Caco-2 (cell line): ENCODE results near the gene DNER. TPM values are rescaled to one million over a fixed set of nuclear protein-coding genes. Genes with fewer than 3 reads are reported as not detected.

Source experiments
- BruUV-seq: library from RNA; stranded (reverse); fragments of 400-500 nt; replicated peaks from 2 replicates; lab custom pipeline; 2021; lab: Mats Ljungman, UMichigan
- CTCF ChIA-PET: fragments of 300-600 bp; sonication (Branson Sonifier 250); formaldehyde crosslinking; loops from one replicate; lab custom pipeline; 2022; ENCODE audit warnings: antibody characterized with exemption; lab: Charles Lee
- POLR2A ChIA-PET: fragments of 300-600 bp; sonication (Branson Sonifier 250); formaldehyde crosslinking; loops from one replicate; lab custom pipeline; 2022; ENCODE audit warnings: antibody characterized with exemption; lab: Charles Lee
- DNase-seq, 2 experiments: peaks; one replicate each; pipeline versions ENCODE4 v3.0.0 to v3.0.0-alpha.2; 2020 to 2022
- H3K27me3 ChIP-seq: replicated peaks from 2 replicates; pipeline ENCODE4 v1.6.0; 2011; ENCODE audit warnings: low read length; ENCODE audit not compliant: control insufficient read depth, insufficient read depth
- H3K36me3 ChIP-seq: 2 replicates; pipeline ENCODE4 v1.5.1; 2011; ENCODE audit warnings: low read length; ENCODE audit not compliant: control insufficient read depth, insufficient read depth
- H3K4me1 ChIP-seq: fragments of 250-450 bp; sonication (Bioruptor Pico); 2 replicates; pipeline ENCODE4 v1.5.1; 2020; ENCODE audit warnings: mild to moderate bottlenecking
- H3K4me3 ChIP-seq: 2 replicates; pipeline ENCODE4 v1.5.1; 2011; ENCODE audit warnings: low read depth, mild to moderate bottlenecking, control low read depth, low read length
- H3K9me3 ChIP-seq: fragments of 250-450 bp; sonication (Bioruptor Pico); 2 replicates; pipeline ENCODE4 v1.5.1; 2020; ENCODE audit warnings: mild to moderate bottlenecking, moderate library complexity
- H3K27ac Mint-ChIP-seq: one replicate; pipeline ENCODE4 v1.8.0; 2022; ENCODE audit warnings: mixed read lengths; ENCODE audit not compliant: unreplicated experiment
- H3K27me3 Mint-ChIP-seq: one replicate; pipeline ENCODE4 v1.8.0; 2022; ENCODE audit warnings: mixed read lengths; ENCODE audit not compliant: insufficient read depth, unreplicated experiment
- H3K36me3 Mint-ChIP-seq: one replicate; pipeline ENCODE4 v1.8.0; 2022; ENCODE audit warnings: mild to moderate bottlenecking, mixed read lengths; ENCODE audit not compliant: insufficient read depth, unreplicated experiment
- H3K4me1 Mint-ChIP-seq: one replicate; pipeline ENCODE4 v1.8.0; 2022; ENCODE audit warnings: low read depth, mixed read lengths; ENCODE audit not compliant: unreplicated experiment
- H3K4me3 Mint-ChIP-seq: one replicate; pipeline ENCODE4 v1.8.0; 2022; ENCODE audit warnings: mild to moderate bottlenecking, moderate library complexity, mixed read lengths; ENCODE audit not compliant: unreplicated experiment
- H3K9me3 Mint-ChIP-seq: one replicate; pipeline ENCODE4 v1.8.0; 2022; ENCODE audit warnings: mixed read lengths; ENCODE audit not compliant: unreplicated experiment
- CTCF ChIP-seq, 2 experiments: fragments of 200-600 bp in 1 of 2; IDR thresholded peaks; 1 replicate in 1 of 2; 2 replicates in 1 of 2; pipeline versions ENCODE4 v1.5.1 to v1.8.0; 2011 to 2022; ENCODE audit warnings: antibody characterized with exemption in 1 of 2, control low read depth in 1 of 2, inconsistent platforms in 1 of 2, low read depth in 1 of 2, low read length in 1 of 2, mild to moderate bottlenecking in 1 of 2, moderate library complexity in 1 of 2; ENCODE audit not compliant: insufficient read depth in 1 of 2, severe bottlenecking in 1 of 2, unreplicated experiment in 1 of 2
- intact Hi-C: fragments of 100-400 bp; cut with micrococcal nuclease; formaldehyde crosslinking; loops from one replicate; pipeline ENCODE4 v1.10.0; 2022; ENCODE audit not compliant: unreplicated experiment
- total RNA-seq: library from RNA; stranded (reverse); gene quantifications from 2 replicates; pipeline ENCODE4 v1.2.3, GENCODE V29; 2022

Gene DNER
- total RNA-seq, 1 experiment from 2014 or later, result not detected

DNA sequence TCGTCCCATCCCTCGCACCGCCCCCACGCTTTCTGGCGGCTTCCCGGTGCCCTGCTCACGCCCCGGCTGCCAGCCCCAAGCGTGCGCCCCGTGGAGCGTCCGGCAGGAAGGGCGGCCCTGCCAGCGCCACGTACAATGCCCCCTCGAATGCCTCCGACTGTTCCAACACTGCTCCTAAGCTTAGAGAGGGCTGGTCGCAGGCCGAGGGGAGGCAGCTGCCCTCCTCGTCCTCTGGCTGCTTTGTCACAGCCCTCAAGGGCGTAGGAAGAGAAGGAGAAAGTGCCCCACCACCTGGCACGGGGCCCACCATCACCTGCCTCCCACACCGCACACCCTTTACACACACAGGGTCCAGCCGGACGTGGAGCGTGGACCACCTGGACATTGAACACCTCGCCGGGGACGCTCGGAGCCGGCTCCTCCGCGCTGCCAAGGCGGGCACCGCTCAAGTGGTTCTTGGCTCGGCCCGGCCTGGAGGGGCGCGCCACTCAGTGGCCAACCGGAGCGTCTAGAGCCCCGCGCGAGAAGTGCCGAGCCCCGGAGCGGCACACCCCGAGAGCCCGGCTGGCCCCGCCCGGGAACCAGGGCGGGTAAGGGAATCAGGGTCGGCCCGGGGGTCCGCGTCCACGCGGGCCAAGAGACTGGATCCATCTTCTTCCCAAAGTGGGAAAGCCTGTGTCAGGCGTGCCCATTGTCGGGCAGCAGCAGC lies 830 bp downstream of the DNER start:
- CTCF ChIA-PET, result no interaction called here
- Histone ChIP-seq H3K27me3 (no peaks in the 10 kb centered on the region), H3K36me3 (no peaks in the 10 kb centered on the region), H3K4me3 (no peak overlapping the region), H3K9me3 (no peaks in the 10 kb centered on the region), H3K4me1 (no peaks in the 10 kb centered on the region)
- intact Hi-C loops, result no loop called here
- Mint-ChIP-seq H3K27me3 (peaks cover 12% of the 10 kb centered on the region), H3K27ac (no peak overlapping the region), H3K9me3 (no peaks in the 10 kb centered on the region), H3K36me3 (no peaks in the 10 kb centered on the region), H3K4me3 (no peak overlapping the region), H3K4me1 (no peaks in the 10 kb centered on the region)
- BruUV-seq, result no TSS peak
- DNase-seq, result no peak
- no peak for TF ChIP-seq CTCF (IDR thresholded peaks at IDR 0.05; ENCODE audit: insufficient read depth in 1 of 2, low read depth in 1 of 2, low read length in 1 of 2, severe bottlenecking in 1 of 2, unreplicated experiment in 1 of 2)
- POLR2A ChIA-PET, result no interaction called here

- Histone ChIP-seq H3K27me3 (no peaks in the 10 kb centered on the region), H3K9me3 (no peaks in the 10 kb centered on the region), H3K4me1 (no peaks in the 10 kb centered on the region), H3K36me3 (no peaks in the 10 kb centered on the region), H3K4me3 (no peak overlapping the region)
- Mint-ChIP-seq H3K27ac (no peak overlapping the region), H3K4me3 (no peak overlapping the region), H3K4me1 (no peaks in the 10 kb centered on the region), H3K9me3 (no peaks in the 10 kb centered on the region), H3K27me3 (peaks cover 10% of the 10 kb centered on the region), H3K36me3 (no peaks in the 10 kb centered on the region)
- BruUV-seq, result no TSS peak
- DNase-seq, result no peak
- ChIA-PET POLR2A (no interaction called here), CTCF (interaction anchor here (0.8 kb wide), 1 partner anchor 14 kb away, joined by 3 read pairs; no protein-coding TSS in a partner anchor)
- TF ChIP-seq CTCF (IDR thresholded peaks at IDR 0.05; ENCODE audit: insufficient read depth in 1 of 2, low read depth in 1 of 2, low read length in 1 of 2, severe bottlenecking in 1 of 2, unreplicated experiment in 1 of 2), result no peak
- intact Hi-C loops, result no loop called here
These were observed 2.2 kb downstream of the DNER start for GRCh38 chr2:229712136-229712535.

GRCh38 chr2:229708335-229708734 lies 6.0 kb downstream of the DNER start:
- H3K4me3 ChIP-seq, result no peak overlapping the region
- BruUV-seq, result no TSS peak
- Mint-ChIP-seq H3K27me3 (peaks cover 12% of the 10 kb centered on the region), H3K9me3 (no peaks in the 10 kb centered on the region), H3K27ac (no peak overlapping the region), H3K4me3 (no peak overlapping the region), H3K4me1 (no peaks in the 10 kb centered on the region), H3K36me3 (no peaks in the 10 kb centered on the region)
- no peaks in the 10 kb centered on the region for H3K36me3 ChIP-seq
- intact Hi-C loops, result no loop called here
- DNase-seq, result no peak
- TF ChIP-seq CTCF (IDR thresholded peaks at IDR 0.05; ENCODE audit: insufficient read depth in 1 of 2, low read depth in 1 of 2, low read length in 1 of 2, severe bottlenecking in 1 of 2, unreplicated experiment in 1 of 2), result no peak
- H3K27me3 ChIP-seq, result no peaks in the 10 kb centered on the region
- no peaks in the 10 kb centered on the region for H3K4me1 ChIP-seq
- CTCF ChIA-PET, result no interaction called here
- POLR2A ChIA-PET, result no interaction called here
- H3K9me3 ChIP-seq, result no peaks in the 10 kb centered on the region
